Liver (tissue), 9 donors: Measurements from ENCODE around the gene IFNG-AS1. TPM values are rescaled to one million over a fixed set of nuclear protein-coding genes. Genes with fewer than 3 reads are reported as not detected.

Experiments used
- DNase-seq: peaks from one replicate; pipeline ENCODE4 v3.0.0-alpha.2; 2017; ENCODE audit warnings: low spot score
- H3K27ac ChIP-seq, 2 donors: one replicate each; pipeline ENCODE4 v1.7.0; 2013; ENCODE audit warnings: inconsistent platforms in 2 of 2, low read length in 2 of 2, control low read depth in 1 of 2, low read depth in 1 of 2, mild to moderate bottlenecking in 1 of 2
- H3K27me3 ChIP-seq, 4 donors: one replicate each; pipeline versions ENCODE4 v1.6.1 to v1.7.0; 2013; ENCODE audit warnings: low read length in 3 of 4, inconsistent platforms in 1 of 4, mild to moderate bottlenecking in 1 of 4, moderate library complexity in 1 of 4; ENCODE audit not compliant: control insufficient read depth in 4 of 4, insufficient read depth in 4 of 4
- H3K36me3 ChIP-seq, 4 donors: one replicate each; pipeline versions ENCODE4 v1.6.1 to v1.7.0; 2013; ENCODE audit warnings: low read length in 3 of 4, mild to moderate bottlenecking in 3 of 4, low read depth in 1 of 4, moderate library complexity in 1 of 4; ENCODE audit not compliant: control insufficient read depth in 4 of 4, insufficient read depth in 3 of 4
- H3K4me1 ChIP-seq, 4 donors: one replicate each; pipeline versions ENCODE4 v1.6.1 to v1.7.0; 2013; ENCODE audit warnings: low read length in 3 of 4, mild to moderate bottlenecking in 3 of 4, moderate library complexity in 1 of 4; ENCODE audit not compliant: control insufficient read depth in 4 of 4, insufficient read depth in 4 of 4
- H3K4me3 ChIP-seq, 3 donors: one replicate each; pipeline versions ENCODE4 v1.6.1 to v1.7.0; 2013; ENCODE audit warnings: low read length in 3 of 3, control low read depth in 1 of 3, low read depth in 1 of 3, mild to moderate bottlenecking in 1 of 3
- H3K9ac ChIP-seq, 2 donors: one replicate each; pipeline ENCODE4 v1.7.0; 2013; ENCODE audit warnings: low read length in 2 of 2, mild to moderate bottlenecking in 2 of 2, moderate library complexity in 2 of 2, control low read depth in 1 of 2, low read depth in 1 of 2
- H3K9me3 ChIP-seq, 4 donors: one replicate each; pipeline versions ENCODE4 v1.6.1 to v1.7.0; 2013; ENCODE audit warnings: low read length in 3 of 4; ENCODE audit not compliant: control insufficient read depth in 4 of 4
- EGR1 ChIP-seq, 2 donors: IDR thresholded peaks; 2 replicates each; pipeline ENCODE4 v1.6.1; 2016 to 2018; ENCODE audit warnings: antibody characterized with exemption in 2 of 2, low read depth in 2 of 2
- FOXA1 ChIP-seq: IDR thresholded peaks from 2 replicates; pipeline ENCODE4 v1.6.1; 2016; ENCODE audit warnings: antibody characterized with exemption
- FOXA2 ChIP-seq: IDR thresholded peaks from 2 replicates; pipeline ENCODE4 v1.6.1; 2016; ENCODE audit warnings: antibody characterized with exemption
- GABPA ChIP-seq, 2 donors: IDR thresholded peaks in 1 of 2; conservative IDR thresholded peaks in 1 of 2; 2 replicates each; pipeline ENCODE4 v1.6.1; 2016; ENCODE audit warnings: antibody characterized with exemption in 2 of 2, mild to moderate bottlenecking in 1 of 2, moderate library complexity in 1 of 2
- HNF4A ChIP-seq, 2 donors: conservative IDR thresholded peaks; 2 replicates each; pipeline ENCODE4 v1.6.1; 2016; ENCODE audit warnings: antibody characterized with exemption in 2 of 2, mild to moderate bottlenecking in 2 of 2
- HNF4G ChIP-seq: IDR thresholded peaks from 2 replicates; pipeline ENCODE4 v1.6.1; 2016; ENCODE audit warnings: antibody characterized with exemption
- JUND ChIP-seq, 2 donors: IDR thresholded peaks; 2 replicates each; pipeline ENCODE4 v1.6.1; 2016; ENCODE audit warnings: antibody characterized with exemption in 2 of 2
- NR2F2 ChIP-seq: IDR thresholded peaks from 2 replicates; pipeline ENCODE4 v1.6.1; 2016; ENCODE audit warnings: antibody characterized with exemption
- RXRA ChIP-seq, 2 donors: IDR thresholded peaks; 2 replicates each; pipeline ENCODE4 v1.6.1; 2017 to 2018; ENCODE audit warnings: antibody characterized with exemption in 2 of 2, mild to moderate bottlenecking in 1 of 2
- SP1 ChIP-seq: IDR thresholded peaks from 2 replicates; pipeline ENCODE4 v1.6.1; 2018; ENCODE audit warnings: antibody characterized with exemption, mild to moderate bottlenecking
- TAF1 ChIP-seq: conservative IDR thresholded peaks from 2 replicates; pipeline ENCODE4 v1.6.1; 2016; ENCODE audit warnings: antibody characterized with exemption, mild to moderate bottlenecking
- YY1 ChIP-seq: IDR thresholded peaks from 2 replicates; pipeline ENCODE4 v1.6.1; 2016; ENCODE audit warnings: antibody characterized with exemption, mild to moderate bottlenecking
- WGBS: extraction: QIAGEN DNeasy Blood & Tissue Kit; methylation state at CpG from one replicate; pipeline ENCODE4 v1.1.7; 2013; 5-methylcytosine and 5-hydroxymethylcytosine counted together
- polyA plus RNA-seq, 2 donors: library from polyadenylated mRNA; stranded (reverse) in 1 of 2; unstranded in 1 of 2; fragments of 200-250 nt in 1 of 2; fragments of >200 nt in 1 of 2; fragmentation: Nextera tagmentation in 1 of 2; extraction: Ambion mirVana in 1 of 2; gene quantifications; one replicate each; pipeline versions ENCODE4 v1.2.1 to v1.2.3, GENCODE V29; 2013 to 2015
- total RNA-seq, 2 donors: library from RNA; depleted of rRNA; stranded (reverse); fragments of >200 nt; gene quantifications; one replicate each; pipeline ENCODE4 v1.2.3, GENCODE V29; 2014
- TF ChIP-seq, protein P1 (sequence below): IDR thresholded peaks from 2 replicates; pipeline ENCODE4 v1.6.1; 2016; ENCODE audit warnings: antibody characterized with exemption
- TF ChIP-seq, protein P2 (sequence below): IDR thresholded peaks from 2 replicates; pipeline ENCODE4 v1.6.1; 2016; ENCODE audit warnings: antibody characterized with exemption, mild to moderate bottlenecking
- TF ChIP-seq, protein P3 (sequence below): fragments of 150-350 bp; IDR thresholded peaks from 2 replicates; pipeline ENCODE4 v1.5.1; 2017; ENCODE audit warnings: improper control_type of control experiment, low read depth, low read length; ENCODE audit not compliant: missing input control
- TF ChIP-seq, protein P4 (sequence below): IDR thresholded peaks from 2 replicates; pipeline ENCODE4 v1.6.1; 2016; ENCODE audit warnings: antibody characterized with exemption
- TF ChIP-seq, protein P5 (sequence below): IDR thresholded peaks from 2 replicates; pipeline ENCODE4 v1.6.1; 2016; ENCODE audit warnings: antibody characterized with exemption
- donor health status: healthy.
- donor health status: healthy.
- donor health status: healthy.
- donor health status: healthy.
- donor health status: healthy.

Gene IFNG-AS1
- total and polyA plus RNA-seq, 4 donors, result 0.24 to 1.0 TPM; not detected in 2

DNA sequence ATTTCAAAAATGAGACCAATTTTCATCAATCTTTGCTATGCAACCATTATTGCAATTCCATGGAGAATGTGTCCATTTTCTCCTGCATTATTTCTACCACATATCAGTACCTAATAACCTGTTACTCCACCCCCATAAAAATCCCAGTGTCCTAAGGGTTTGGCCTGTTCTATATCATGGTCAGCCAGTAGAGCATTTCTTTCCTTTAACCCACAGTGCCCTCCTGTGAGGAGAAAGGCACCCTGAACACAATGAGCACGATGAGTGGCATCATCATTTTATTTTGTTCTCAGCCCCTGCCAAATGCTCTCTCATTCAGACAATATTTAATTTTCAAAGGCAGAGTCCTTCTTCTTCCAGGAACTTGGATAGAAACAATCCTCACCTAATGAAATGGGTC, 11.6 kb upstream of the IFNG-AS1 start:
- peaks cover 0 to 9% (median 1%) of the 10 kb centered on the region in 4 donors for H3K9me3 ChIP-seq
- DNase-seq, result no peak
- no peaks in the 10 kb centered on the region for H3K36me3 ChIP-seq
- WGBS, result 87% methylated on average over 1 of the region's 1 CpG
- no peaks in the 10 kb centered on the region for H3K4me1 ChIP-seq
- H3K4me3 ChIP-seq, result no peak overlapping the region
- no peak overlapping the region for H3K9ac ChIP-seq
- no peaks in the 10 kb centered on the region for H3K27me3 ChIP-seq
- TF ChIP-seq FOXA2 (no peak), EGR1 (IDR thresholded peaks at IDR 0.05; ENCODE audit: low read depth in 2 of 2) (no peak), FOXA1 (no peak), SP1 (no peak), JUND (IDR thresholded peaks at IDR 0.05) (no peak), TAF1 (no peak), GABPA (IDR thresholded peaks at IDR 0.05 in 1 of 2, conservative IDR thresholded peaks at IDR 0.05 in 1 of 2) (no peak), YY1 (no peak), HNF4G (no peak), RXRA (IDR thresholded peaks at IDR 0.05) (no peak), NR2F2 (no peak), HNF4A (conservative IDR thresholded peaks at IDR 0.05) (no peak)
- TF ChIP-seq, protein P1, sequence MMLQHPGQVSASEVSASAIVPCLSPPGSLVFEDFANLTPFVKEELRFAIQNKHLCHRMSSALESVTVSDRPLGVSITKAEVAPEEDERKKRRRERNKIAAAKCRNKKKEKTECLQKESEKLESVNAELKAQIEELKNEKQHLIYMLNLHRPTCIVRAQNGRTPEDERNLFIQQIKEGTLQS, result no peak
- TF ChIP-seq, protein P2, sequence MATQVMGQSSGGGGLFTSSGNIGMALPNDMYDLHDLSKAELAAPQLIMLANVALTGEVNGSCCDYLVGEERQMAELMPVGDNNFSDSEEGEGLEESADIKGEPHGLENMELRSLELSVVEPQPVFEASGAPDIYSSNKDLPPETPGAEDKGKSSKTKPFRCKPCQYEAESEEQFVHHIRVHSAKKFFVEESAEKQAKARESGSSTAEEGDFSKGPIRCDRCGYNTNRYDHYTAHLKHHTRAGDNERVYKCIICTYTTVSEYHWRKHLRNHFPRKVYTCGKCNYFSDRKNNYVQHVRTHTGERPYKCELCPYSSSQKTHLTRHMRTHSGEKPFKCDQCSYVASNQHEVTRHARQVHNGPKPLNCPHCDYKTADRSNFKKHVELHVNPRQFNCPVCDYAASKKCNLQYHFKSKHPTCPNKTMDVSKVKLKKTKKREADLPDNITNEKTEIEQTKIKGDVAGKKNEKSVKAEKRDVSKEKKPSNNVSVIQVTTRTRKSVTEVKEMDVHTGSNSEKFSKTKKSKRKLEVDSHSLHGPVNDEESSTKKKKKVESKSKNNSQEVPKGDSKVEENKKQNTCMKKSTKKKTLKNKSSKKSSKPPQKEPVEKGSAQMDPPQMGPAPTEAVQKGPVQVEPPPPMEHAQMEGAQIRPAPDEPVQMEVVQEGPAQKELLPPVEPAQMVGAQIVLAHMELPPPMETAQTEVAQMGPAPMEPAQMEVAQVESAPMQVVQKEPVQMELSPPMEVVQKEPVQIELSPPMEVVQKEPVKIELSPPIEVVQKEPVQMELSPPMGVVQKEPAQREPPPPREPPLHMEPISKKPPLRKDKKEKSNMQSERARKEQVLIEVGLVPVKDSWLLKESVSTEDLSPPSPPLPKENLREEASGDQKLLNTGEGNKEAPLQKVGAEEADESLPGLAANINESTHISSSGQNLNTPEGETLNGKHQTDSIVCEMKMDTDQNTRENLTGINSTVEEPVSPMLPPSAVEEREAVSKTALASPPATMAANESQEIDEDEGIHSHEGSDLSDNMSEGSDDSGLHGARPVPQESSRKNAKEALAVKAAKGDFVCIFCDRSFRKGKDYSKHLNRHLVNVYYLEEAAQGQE, result no peak
- TF ChIP-seq, protein P3, sequence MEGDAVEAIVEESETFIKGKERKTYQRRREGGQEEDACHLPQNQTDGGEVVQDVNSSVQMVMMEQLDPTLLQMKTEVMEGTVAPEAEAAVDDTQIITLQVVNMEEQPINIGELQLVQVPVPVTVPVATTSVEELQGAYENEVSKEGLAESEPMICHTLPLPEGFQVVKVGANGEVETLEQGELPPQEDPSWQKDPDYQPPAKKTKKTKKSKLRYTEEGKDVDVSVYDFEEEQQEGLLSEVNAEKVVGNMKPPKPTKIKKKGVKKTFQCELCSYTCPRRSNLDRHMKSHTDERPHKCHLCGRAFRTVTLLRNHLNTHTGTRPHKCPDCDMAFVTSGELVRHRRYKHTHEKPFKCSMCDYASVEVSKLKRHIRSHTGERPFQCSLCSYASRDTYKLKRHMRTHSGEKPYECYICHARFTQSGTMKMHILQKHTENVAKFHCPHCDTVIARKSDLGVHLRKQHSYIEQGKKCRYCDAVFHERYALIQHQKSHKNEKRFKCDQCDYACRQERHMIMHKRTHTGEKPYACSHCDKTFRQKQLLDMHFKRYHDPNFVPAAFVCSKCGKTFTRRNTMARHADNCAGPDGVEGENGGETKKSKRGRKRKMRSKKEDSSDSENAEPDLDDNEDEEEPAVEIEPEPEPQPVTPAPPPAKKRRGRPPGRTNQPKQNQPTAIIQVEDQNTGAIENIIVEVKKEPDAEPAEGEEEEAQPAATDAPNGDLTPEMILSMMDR, result no peak
- TF ChIP-seq, protein P4, sequence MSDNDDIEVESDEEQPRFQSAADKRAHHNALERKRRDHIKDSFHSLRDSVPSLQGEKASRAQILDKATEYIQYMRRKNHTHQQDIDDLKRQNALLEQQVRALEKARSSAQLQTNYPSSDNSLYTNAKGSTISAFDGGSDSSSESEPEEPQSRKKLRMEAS, result no peak
- TF ChIP-seq, protein P5, sequence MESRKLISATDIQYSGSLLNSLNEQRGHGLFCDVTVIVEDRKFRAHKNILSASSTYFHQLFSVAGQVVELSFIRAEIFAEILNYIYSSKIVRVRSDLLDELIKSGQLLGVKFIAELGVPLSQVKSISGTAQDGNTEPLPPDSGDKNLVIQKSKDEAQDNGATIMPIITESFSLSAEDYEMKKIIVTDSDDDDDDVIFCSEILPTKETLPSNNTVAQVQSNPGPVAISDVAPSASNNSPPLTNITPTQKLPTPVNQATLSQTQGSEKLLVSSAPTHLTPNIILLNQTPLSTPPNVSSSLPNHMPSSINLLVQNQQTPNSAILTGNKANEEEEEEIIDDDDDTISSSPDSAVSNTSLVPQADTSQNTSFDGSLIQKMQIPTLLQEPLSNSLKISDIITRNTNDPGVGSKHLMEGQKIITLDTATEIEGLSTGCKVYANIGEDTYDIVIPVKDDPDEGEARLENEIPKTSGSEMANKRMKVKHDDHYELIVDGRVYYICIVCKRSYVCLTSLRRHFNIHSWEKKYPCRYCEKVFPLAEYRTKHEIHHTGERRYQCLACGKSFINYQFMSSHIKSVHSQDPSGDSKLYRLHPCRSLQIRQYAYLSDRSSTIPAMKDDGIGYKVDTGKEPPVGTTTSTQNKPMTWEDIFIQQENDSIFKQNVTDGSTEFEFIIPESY, result no peak
- H3K27ac ChIP-seq, result no peak overlapping the region

DNA sequence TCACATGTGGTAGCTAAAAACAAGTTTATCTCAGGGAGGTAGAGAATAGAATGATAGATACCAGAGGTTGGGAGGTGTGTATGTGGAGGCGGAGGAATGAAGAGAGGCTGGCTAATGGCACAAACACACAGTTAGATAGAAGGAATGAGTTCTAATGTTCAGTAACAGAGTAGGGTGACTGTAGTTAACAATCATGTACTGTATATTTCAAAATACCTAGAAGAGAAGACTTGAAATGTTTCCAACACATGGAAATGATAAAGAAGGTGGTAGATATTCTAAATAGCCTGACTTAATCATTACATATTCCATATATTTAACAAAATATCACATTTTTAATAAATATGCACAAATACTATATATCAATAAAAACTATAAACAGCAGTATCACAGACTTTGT, 8.9 kb upstream of the IFNG-AS1 start:
- Histone ChIP-seq H3K36me3 (no peaks in the 10 kb centered on the region), H3K27ac (no peak overlapping the region), H3K9me3 (peaks cover 0 to 9% (median 1%) of the 10 kb centered on the region in 4 donors), H3K9ac (no peak overlapping the region), H3K27me3 (no peaks in the 10 kb centered on the region), H3K4me1 (no peaks in the 10 kb centered on the region), H3K4me3 (no peak overlapping the region)
- no peak for TF ChIP-seq TAF1
- TF ChIP-seq, protein P5, result no peak
- TF ChIP-seq GABPA (IDR thresholded peaks at IDR 0.05 in 1 of 2, conservative IDR thresholded peaks at IDR 0.05 in 1 of 2), result no peak
- TF ChIP-seq, protein P3, result no peak
- TF ChIP-seq FOXA2, result no peak
- no peak for DNase-seq
- 94% methylated on average over 1 of the region's 1 CpG for WGBS
